ENCODE measurements around the gene BCL11B.

Gene BCL11B

DNA sequence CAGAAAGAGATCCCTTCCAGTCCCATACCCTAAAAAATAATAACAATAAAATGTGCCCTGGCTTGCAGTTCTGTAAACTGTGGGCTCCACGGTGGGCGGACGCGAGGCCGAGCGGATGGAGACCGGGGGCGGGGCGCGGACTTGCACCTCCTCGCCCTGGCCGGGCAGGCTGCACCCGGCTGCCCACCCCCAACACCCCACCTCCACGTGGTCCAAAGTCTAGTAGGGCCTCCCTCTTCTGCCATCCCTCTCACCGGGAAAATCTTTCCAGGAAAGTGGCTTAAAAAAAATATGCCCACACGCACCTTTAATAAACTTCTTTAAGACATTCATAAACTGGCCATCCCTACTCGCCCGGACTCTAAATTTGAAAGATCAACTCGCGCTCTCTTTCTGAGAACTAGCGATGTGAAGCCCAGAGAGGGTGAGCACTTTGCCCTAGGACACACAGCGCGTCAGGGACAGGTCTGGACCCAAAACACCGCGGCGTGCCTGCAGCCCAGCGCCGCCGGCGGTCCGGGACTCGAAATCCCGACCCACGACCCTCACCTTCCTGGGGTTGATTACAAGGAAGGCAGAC, 1.9 kb upstream of the BCL11B start:
- WGBS, 2 experiments (ENCODE audit: insufficient coverage in 2 of 2): 1 to 2% methylated on average over 25 to 32 of the region's 34 CpGs
- Histone ChIP-seq H3K27ac (ENCODE audit: low read depth, low read length, severe bottlenecking) (no peak overlapping the region), H3K4me1 (ENCODE audit: control insufficient read depth, insufficient read depth, low read length, poor library complexity, severe bottlenecking) (peaks cover 10% of the 10 kb centered on the region), H3K4me3 (ENCODE audit: extremely low read depth, insufficient read depth, low read length, poor library complexity, severe bottlenecking) (peak overlapping the region; percentile 50), H3K9me3 (ENCODE audit: control insufficient read depth, low read length) (no peaks in the 10 kb centered on the region), H3K36me3 (ENCODE audit: control insufficient read depth, insufficient read depth, low read length) (no peaks in the 10 kb centered on the region)

GRCh38 chr14:99272899-99273765, 1.1 kb upstream of the BCL11B start:
- WGBS, 2 experiments (ENCODE audit: insufficient coverage in 2 of 2): 0% methylated on average over 34 to 37 of the region's 53 CpGs
- Histone ChIP-seq H3K9me3 (ENCODE audit: control insufficient read depth, low read length) (no peaks in the 10 kb centered on the region), H3K36me3 (ENCODE audit: control insufficient read depth, insufficient read depth, low read length) (no peaks in the 10 kb centered on the region), H3K4me3 (ENCODE audit: extremely low read depth, insufficient read depth, low read length, poor library complexity, severe bottlenecking) (peak overlapping the region; percentile 50), H3K27ac (ENCODE audit: low read depth, low read length, severe bottlenecking) (no peak overlapping the region), H3K4me1 (ENCODE audit: control insufficient read depth, insufficient read depth, low read length, poor library complexity, severe bottlenecking) (peaks cover 13% of the 10 kb centered on the region)

GRCh38 chr14:99272632-99272898, 568 bp upstream of the BCL11B start:
- H3K9me3 ChIP-seq (ENCODE audit: control insufficient read depth, low read length): no peaks in the 10 kb centered on the region
- WGBS, 2 experiments (ENCODE audit: insufficient coverage in 2 of 2): 0% methylated on average over 3 to 7 of the region's 10 CpGs
- peak overlapping the region; percentile 50 for H3K4me3 ChIP-seq (ENCODE audit: extremely low read depth, insufficient read depth, low read length, poor library complexity, severe bottlenecking)
- H3K4me1 ChIP-seq (ENCODE audit: control insufficient read depth, insufficient read depth, low read length, poor library complexity, severe bottlenecking): peaks cover 15% of the 10 kb centered on the region
- H3K36me3 ChIP-seq (ENCODE audit: control insufficient read depth, insufficient read depth, low read length): no peaks in the 10 kb centered on the region
- H3K27ac ChIP-seq (ENCODE audit: low read depth, low read length, severe bottlenecking): no peak overlapping the region

DNA sequence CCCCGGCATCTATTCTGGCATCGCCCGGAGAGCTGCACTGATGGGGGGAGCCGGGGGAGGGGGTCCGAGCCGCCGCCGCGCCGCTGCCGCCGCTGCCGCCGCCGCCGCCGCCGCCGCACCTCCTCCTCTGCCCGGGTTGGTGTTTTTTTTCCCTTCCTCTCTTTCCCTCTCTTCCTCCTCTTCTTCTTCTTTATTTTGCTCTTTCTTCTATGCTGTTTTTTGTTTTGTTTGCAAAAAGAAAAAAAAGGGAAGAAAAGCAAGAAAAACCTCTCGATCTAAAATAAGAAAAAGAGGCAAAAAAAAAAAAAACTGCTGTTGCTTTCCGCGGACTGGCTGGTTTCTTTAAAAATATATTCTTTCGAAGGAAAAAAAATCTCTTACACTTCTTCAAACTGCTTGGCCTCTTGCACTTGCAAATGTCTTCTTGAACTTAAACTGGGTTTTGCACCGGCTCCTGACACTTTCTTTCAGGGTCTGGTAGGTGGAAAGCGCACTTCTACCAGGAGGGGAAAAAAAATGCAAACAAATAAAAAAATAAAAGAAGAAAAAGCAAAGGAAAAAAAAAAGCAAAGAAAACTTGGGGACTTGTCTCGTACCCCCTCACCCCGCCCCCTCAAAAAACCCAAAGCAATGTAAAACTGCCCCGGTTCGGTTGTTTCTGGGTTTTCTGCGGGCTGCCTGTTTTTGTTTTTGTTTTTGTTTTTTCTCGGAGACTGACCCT, 616 bp downstream of the BCL11B start:
- Histone ChIP-seq H3K36me3 (ENCODE audit: control insufficient read depth, insufficient read depth, low read length) (no peaks in the 10 kb centered on the region), H3K4me1 (ENCODE audit: control insufficient read depth, insufficient read depth, low read length, poor library complexity, severe bottlenecking) (peaks cover 11% of the 10 kb centered on the region), H3K9me3 (ENCODE audit: control insufficient read depth, low read length) (no peaks in the 10 kb centered on the region), H3K27ac (ENCODE audit: low read depth, low read length, severe bottlenecking) (no peak overlapping the region), H3K4me3 (ENCODE audit: extremely low read depth, insufficient read depth, low read length, poor library complexity, severe bottlenecking) (peak overlapping the region; percentile 50)
- 0% methylated on average over 3 to 12 of the region's 32 CpGs for WGBS, 2 experiments (ENCODE audit: insufficient coverage in 2 of 2)

DNA sequence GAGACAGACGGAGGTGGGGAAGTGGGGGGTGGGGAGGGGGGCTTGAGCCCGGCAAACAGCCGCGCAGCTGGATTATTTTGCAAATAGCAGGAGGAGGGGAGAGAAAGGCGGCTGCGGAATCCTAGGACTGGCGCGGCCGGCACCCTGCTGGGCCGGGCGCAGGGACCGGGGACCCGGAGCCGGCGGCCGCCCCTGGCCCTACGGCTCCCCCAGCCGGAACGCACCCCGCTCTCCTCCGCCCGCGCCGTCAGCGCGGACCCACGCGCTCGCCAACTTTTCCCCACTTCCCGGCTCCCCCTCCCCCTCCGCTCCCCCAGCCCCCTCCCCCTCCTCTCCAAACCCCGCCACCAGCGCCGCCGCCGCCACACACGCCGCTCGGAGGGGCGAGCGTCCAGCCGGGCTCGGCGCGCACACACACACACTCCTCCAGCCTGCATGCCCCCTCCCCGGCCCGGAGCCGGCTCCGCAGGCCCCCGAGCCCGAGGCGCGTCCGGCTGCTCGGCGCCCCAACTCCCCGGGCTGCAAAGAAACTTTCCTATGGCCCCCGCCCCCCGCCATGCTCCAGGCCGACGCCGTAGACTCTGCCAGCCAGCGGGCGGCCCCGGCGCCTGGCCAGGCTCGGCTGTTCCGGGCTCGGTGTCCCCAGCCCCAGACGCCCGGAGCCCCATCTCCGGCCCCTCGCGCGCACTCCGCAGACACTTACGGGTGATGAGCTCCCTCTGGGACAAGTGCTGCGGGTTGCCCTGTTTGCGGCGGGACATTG, 1.4 kb downstream of the BCL11B start:
- no peaks in the 10 kb centered on the region for H3K9me3 ChIP-seq (ENCODE audit: control insufficient read depth, low read length)
- no peaks in the 10 kb centered on the region for H3K36me3 ChIP-seq (ENCODE audit: control insufficient read depth, insufficient read depth, low read length)
- 0% methylated on average over 30 to 49 of the region's 80 CpGs for WGBS, 2 experiments (ENCODE audit: insufficient coverage in 2 of 2)
- no peak overlapping the region for H3K27ac ChIP-seq (ENCODE audit: low read depth, low read length, severe bottlenecking)
- peak overlapping the region; percentile 50 for H3K4me3 ChIP-seq (ENCODE audit: extremely low read depth, insufficient read depth, low read length, poor library complexity, severe bottlenecking)
- H3K4me1 ChIP-seq (ENCODE audit: control insufficient read depth, insufficient read depth, low read length, poor library complexity, severe bottlenecking): peaks cover 11% of the 10 kb centered on the region

DNA sequence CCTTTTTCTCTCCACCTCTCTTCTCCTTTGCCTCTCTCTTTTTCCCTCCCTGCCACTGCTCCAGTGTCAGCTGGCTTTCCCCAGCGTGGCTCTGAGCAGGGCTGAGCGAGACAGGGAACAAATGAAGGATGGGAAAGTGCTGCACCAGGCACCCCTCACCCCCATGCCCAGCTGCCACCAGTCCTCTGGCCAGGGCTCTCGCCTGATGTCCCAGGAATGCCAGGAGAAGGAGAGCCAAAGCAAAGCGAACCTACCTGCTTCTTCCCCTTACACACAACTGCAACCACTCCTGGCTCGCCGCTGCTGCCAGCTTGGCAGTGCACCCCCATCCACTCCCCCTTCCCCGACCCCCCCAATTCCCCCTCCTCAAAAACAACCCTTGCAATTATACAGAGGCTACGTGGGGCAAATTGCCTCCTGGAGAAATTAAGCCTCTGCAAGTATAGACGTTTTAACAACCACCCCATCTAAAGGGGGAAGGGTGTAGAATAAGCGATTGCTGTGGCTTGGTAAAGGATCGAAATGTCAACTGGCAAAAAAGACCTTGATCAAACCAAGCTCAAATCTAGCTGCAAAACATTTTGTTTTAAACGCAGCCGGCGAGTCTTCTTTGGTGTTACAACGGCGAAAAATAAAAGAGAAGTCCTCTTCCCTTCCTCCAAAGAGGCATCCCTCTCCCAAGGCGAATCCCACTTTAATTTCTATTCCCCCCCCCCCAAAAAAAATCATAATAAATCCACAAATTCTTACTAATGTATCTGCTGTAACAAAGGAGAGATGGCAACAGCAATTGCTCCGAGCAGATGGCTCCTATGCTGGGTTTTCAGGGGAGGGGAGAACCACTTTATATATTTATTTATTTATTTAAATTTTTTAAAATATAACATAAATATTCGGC, 2.9 kb downstream of the BCL11B start:
- Histone ChIP-seq H3K27ac (ENCODE audit: low read depth, low read length, severe bottlenecking) (no peak overlapping the region), H3K36me3 (ENCODE audit: control insufficient read depth, insufficient read depth, low read length) (no peaks in the 10 kb centered on the region), H3K4me1 (ENCODE audit: control insufficient read depth, insufficient read depth, low read length, poor library complexity, severe bottlenecking) (peaks cover 11% of the 10 kb centered on the region), H3K4me3 (ENCODE audit: extremely low read depth, insufficient read depth, low read length, poor library complexity, severe bottlenecking) (peak overlapping the region; percentile 50), H3K9me3 (ENCODE audit: control insufficient read depth, low read length) (no peaks in the 10 kb centered on the region)
- 3 to 4% methylated on average over 8 to 9 of the region's 19 CpGs for WGBS, 2 experiments (ENCODE audit: insufficient coverage in 2 of 2)

DNA sequence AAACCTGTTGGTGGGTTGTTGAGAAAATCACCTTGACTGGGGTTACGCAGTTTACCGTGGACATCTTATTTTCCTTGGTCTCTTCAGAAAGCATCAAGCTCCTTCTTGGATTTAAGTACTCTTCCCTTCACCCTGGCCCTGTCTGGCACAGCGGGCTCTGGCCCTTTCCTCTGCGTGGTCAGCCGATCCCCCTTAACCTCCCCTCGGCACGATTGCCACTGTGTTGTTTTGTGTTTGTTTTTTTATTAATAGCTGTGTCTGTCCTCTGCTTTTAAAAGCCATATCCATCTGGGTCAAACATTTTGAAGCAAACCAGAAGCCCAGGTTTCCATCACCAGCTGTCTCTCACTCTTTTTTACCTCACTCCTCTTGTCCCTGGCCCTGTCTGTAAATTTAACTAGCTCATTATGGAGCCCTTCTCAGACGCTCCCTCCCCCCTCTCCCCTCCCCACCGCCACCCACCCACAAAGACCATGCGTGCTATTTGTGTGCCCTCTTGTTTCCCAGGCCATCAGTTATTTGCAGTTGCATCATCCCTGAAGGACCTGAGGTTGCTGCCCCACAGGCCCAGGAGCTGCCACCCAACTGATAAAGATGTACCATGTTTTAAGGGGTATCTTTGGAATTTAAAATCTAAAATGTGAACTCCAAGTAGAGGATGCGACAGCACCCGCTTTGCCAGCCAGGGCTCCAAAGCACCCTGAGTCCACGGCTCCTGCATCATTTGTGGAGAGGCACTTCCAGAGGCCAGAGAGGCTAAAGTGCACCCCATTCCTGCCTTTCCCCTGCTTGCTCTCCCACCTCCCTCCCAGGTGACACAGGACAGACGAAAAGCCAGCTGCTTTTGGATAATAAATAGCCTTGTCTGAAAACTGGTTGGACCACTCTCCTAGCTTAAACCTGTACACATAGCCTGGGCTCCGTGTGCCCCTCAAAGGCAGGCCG, 3.9 kb downstream of the BCL11B start:
- Histone ChIP-seq H3K36me3 (ENCODE audit: control insufficient read depth, insufficient read depth, low read length) (no peaks in the 10 kb centered on the region), H3K9me3 (ENCODE audit: control insufficient read depth, low read length) (no peaks in the 10 kb centered on the region), H3K27ac (ENCODE audit: low read depth, low read length, severe bottlenecking) (no peak overlapping the region), H3K4me1 (ENCODE audit: control insufficient read depth, insufficient read depth, low read length, poor library complexity, severe bottlenecking) (peaks cover 15% of the 10 kb centered on the region), H3K4me3 (ENCODE audit: extremely low read depth, insufficient read depth, low read length, poor library complexity, severe bottlenecking) (no peak overlapping the region)
- WGBS, 2 experiments (ENCODE audit: insufficient coverage in 2 of 2): 37 to 45% methylated on average over 10 of the region's 16 CpGs

DNA sequence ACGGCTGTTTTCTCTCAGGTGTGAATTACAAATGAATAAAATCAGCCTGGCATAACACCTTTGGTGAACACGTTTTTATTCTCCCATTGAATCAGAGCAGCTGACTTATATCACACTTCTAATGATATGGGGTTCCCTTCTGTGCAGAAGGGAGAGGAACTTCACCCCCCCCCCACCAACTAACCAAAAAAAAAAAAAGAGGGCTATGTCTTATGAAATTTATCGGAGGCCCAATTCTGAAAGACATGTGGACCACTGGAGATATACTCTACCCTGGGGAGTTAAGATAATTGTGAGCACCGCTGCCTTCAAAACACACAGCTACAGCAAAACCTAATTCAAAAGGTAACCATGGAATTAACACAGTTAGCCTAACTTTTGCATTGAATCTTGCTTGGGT, 4.6 kb downstream of the BCL11B start:
- Histone ChIP-seq H3K9me3 (ENCODE audit: control insufficient read depth, low read length) (no peaks in the 10 kb centered on the region), H3K4me3 (ENCODE audit: extremely low read depth, insufficient read depth, low read length, poor library complexity, severe bottlenecking) (no peak overlapping the region), H3K4me1 (ENCODE audit: control insufficient read depth, insufficient read depth, low read length, poor library complexity, severe bottlenecking) (peaks cover 19% of the 10 kb centered on the region), H3K27ac (ENCODE audit: low read depth, low read length, severe bottlenecking) (no peak overlapping the region), H3K36me3 (ENCODE audit: control insufficient read depth, insufficient read depth, low read length) (no peaks in the 10 kb centered on the region)
- 100% methylated on average over 1 of the region's 4 CpGs for WGBS, 2 experiments (ENCODE audit: insufficient coverage in 2 of 2)
